WI38 (cell line): ENCODE measurements around the gene ROR1.

ENCODE experiments used
- H3K4me3 ChIP-seq: 2 replicates; pipeline ENCODE4 v1.5.1; 2011; ENCODE audit warnings: low read depth, mild to moderate bottlenecking, control low read depth, low read length
- CTCF ChIP-seq: IDR thresholded peaks from 2 replicates; pipeline ENCODE4 v1.5.1; 2012; ENCODE audit warnings: low read depth, mild to moderate bottlenecking, control low read depth, low read length

ROR1 gene

GRCh38 chr1:63902844-63903589 is 129.2 kb downstream of the ROR1 start:
- no peak for TF ChIP-seq CTCF
- H3K4me3 ChIP-seq: no peak overlapping the region

- TF ChIP-seq CTCF: no peak
- H3K4me3 ChIP-seq: no peak overlapping the region
These were observed 130.3 kb downstream of the ROR1 start for GRCh38 chr1:63903947-63904610.

GRCh38 chr1:63904826-63905225 is 131.0 kb downstream of the ROR1 start:
- TF ChIP-seq CTCF: no peak
- H3K4me3 ChIP-seq: no peak overlapping the region

GRCh38 chr1:63906047-63906704 is 132.4 kb downstream of the ROR1 start:
- no peak for TF ChIP-seq CTCF
- H3K4me3 ChIP-seq: no peak overlapping the region

GRCh38 chr1:63907051-63907450 is 133.2 kb downstream of the ROR1 start:
- no peak for TF ChIP-seq CTCF
- H3K4me3 ChIP-seq: no peak overlapping the region

- no peak overlapping the region for H3K4me3 ChIP-seq
- no peak for TF ChIP-seq CTCF
These were observed 134.2 kb downstream of the ROR1 start for GRCh38 chr1:63908016-63908415.

- TF ChIP-seq CTCF: no peak
- no peak overlapping the region for H3K4me3 ChIP-seq
These were observed 135.7 kb downstream of the ROR1 start for GRCh38 chr1:63909526-63909925.
